AG04449 (cell line): Measurements from ENCODE around the gene RCCD1.

Experiments used
- CTCF ChIA-PET: fragments of 350-600 bp; formaldehyde crosslinking; extraction: SDS; loops from one replicate; lab custom pipeline; 2021; ENCODE audit warnings: antibody characterized with exemption; lab: Yijun Ruan, JAX
- POLR2A ChIA-PET: fragments of 400-600, 350-600 bp; formaldehyde crosslinking; extraction: SDS; loops from one replicate; lab custom pipeline; 2020; ENCODE audit warnings: antibody characterized with exemption, inconsistent platforms; lab: Yijun Ruan, JAX
- DNase-seq: peaks from one replicate; pipeline ENCODE4 v3.0.0-alpha.2; 2010; ENCODE audit warnings: low read depth, low spot score
- H3K4me3 ChIP-seq: 2 replicates; pipeline ENCODE4 v1.5.1; 2011; ENCODE audit warnings: low read depth, mild to moderate bottlenecking, control low read depth, low read length
- CTCF ChIP-seq: IDR thresholded peaks from one replicate; pipeline ENCODE4 v1.5.1; 2011; ENCODE audit warnings: mild to moderate bottlenecking, moderate library complexity, low read length, control low read depth, inconsistent platforms; ENCODE audit not compliant: insufficient read depth; ENCODE audit errors: missing control alignments

The RCCD1 gene, protein sequence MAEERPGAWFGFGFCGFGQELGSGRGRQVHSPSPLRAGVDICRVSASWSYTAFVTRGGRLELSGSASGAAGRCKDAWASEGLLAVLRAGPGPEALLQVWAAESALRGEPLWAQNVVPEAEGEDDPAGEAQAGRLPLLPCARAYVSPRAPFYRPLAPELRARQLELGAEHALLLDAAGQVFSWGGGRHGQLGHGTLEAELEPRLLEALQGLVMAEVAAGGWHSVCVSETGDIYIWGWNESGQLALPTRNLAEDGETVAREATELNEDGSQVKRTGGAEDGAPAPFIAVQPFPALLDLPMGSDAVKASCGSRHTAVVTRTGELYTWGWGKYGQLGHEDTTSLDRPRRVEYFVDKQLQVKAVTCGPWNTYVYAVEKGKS

DNA sequence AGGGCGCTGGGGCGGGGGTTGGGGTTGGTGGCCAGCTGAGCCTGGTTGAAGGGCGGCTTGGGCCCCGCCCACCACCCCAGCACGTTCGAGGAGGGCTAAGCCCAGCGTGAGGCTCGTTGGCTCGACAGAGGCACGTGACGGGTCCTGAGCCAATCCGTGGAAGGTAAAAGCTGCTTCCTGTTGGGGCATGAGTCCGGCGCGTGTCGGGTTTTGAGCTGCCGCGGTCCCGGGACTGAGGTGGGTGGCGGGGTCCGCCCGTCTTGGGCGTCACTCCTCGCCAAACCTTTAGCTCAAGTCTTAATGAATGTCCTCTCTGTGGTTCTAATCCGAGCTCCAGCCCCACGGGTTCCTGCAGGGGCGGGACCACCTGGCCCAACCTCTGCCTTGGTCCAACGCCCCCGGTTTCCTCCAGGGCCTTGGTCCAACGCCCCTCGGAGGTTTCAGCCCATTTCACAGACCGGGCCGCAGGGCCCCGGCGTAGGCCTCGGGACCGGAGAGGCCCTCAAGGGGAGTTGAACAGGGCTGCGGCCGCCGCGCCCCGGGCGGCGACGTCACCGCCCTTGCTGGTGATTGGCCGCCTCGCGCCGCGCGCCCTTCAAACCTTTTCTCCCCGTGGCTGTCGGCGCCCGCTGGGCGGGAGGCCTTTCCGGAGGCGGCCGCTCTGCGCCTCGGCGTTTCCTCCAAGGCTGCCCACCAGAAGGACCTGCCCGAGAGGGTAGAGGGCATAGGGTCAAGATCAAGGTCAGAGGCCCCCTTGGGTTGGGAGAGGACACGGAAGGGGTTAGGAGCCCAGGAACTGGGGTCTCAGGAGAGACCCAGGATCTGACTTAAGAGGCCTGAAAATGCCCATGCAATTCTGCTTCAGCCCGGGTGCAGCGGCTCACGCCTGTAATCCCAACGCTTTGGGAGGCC is at the start of gene RCCD1:
Gene RCCD1 (plus strand): TSS at position 173 of the 912 bp plus-strand sequence. CDS start 1,851 bp downstream, outside the sequence.
- no peak for TF ChIP-seq CTCF
- ChIA-PET CTCF (interaction anchor here (2.6 to 21.6 kb wide), 9 partner anchors 14 to 318 kb away, joined by 28 to 479 read pairs (median 95); partner anchors contain the start of genes HDDC3, UNC45A and VPS33B), POLR2A (interaction anchor here (0.8 to 1.6 kb wide), 4 partner anchors 19 to 95 kb away, joined by 3 to 8 read pairs (median 4); partner anchors contain the start of gene UNC45A)
- DNase-seq: peak; percentile 64
- peak within 1 kb of the TSS; percentile 86 for H3K4me3 ChIP-seq

DNA sequence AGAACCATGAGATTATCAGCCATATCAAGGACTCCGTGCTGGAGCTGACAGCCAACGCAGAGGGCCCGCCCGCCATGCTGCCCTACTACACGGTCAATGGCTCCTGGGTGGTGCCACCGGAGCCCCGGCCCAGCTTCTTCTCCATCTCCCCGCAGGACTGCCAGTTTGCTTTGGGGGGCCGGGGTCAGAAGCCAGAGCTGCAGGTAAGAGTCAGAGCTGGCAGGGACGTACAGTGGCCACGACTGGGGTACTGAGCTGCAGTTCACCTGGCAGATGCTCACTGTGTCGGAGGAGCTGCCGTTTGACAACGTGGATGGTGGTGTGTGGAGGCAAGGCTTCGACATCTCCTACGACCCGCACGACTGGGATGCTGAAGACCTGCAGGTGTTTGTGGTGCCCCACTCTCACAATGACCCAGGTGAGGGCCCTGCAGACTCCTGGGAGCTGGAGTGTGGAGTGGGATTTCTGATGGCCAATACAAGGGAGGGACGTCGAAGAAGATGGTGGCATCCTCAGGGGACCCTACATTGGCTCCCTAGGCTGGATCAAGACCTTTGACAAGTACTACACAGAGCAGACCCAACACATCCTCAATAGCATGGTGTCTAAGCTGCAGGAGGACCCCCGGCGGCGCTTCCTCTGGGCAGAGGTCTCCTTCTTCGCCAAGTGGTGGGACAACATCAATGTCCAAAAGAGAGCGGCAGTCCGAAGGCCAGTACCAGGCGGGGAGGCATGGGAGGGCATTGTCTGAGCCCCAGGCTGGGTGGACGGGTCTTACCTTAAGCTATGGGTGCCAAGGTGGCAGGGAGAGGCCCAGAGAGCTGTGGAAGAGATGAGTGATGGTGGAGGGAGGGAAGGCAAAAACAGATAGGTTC is 49.1 kb upstream of the RCCD1 start:
- POLR2A ChIA-PET: no interaction called here

GRCh38 chr15:90906181-90906849 is 48.4 kb upstream of the RCCD1 start:
- POLR2A ChIA-PET: no interaction called here
- CTCF ChIA-PET: interaction anchor here (1.2 to 14.0 kb wide), 3 partner anchors 11 to 27 kb away, joined by 4 to 186 read pairs (median 4); partner anchors contain the start of genes HDDC3 and UNC45A
- TF ChIP-seq CTCF: no peak
- DNase-seq: no peak
- no peak overlapping the region for H3K4me3 ChIP-seq

More for the DNA sequence above, 49.1 kb upstream of the RCCD1 start:
- DNase-seq: no peak
- TF ChIP-seq CTCF: no peak
- no peak overlapping the region for H3K4me3 ChIP-seq
- CTCF ChIA-PET: interaction anchor here (1.2 to 14.0 kb wide), 6 partner anchors 8 to 28 kb away, joined by 3 to 186 read pairs (median 4); partner anchors contain the start of genes FES, HDDC3 and UNC45A

DNA sequence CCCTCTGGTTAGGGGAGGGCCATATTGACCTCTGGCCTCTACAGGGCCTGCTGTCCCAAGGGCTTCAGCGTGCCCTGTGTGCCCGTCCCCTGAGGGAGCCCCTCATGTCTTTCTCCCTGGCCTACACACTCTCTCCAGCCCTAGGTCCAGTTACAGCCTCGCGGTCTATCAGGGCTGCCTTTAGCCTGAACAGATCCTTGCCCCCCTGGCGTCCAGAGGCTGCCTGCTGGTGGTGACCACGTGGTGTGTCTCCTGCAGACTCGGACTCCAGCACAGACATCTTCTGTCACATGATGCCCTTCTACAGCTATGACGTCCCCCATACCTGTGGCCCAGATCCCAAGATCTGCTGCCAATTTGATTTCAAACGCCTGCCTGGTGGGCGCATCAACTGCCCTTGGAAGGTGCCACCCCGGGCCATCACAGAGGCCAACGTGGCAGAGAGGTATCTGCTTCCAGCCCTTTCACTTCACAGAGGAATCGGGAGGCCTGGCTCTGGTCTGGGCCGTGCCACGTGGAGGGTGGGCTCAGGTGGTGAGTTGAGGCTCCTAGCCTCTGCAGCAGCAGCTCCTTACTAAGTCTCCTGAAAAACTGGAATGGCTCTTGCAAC is 47.5 kb upstream of the RCCD1 start:
- no peak for TF ChIP-seq CTCF
- no peak overlapping the region for H3K4me3 ChIP-seq
- POLR2A ChIA-PET: no interaction called here
- CTCF ChIA-PET: interaction anchor here (14.0 kb wide), 1 partner anchor 26 kb away, joined by 186 read pairs; the partner anchor contains the start of genes HDDC3 and UNC45A
- DNase-seq: no peak
